NCI-H2227 treated with DMSO at 0.1 percent for 48 hours (cell line): ENCODE measurements around the gene TUBB3.
"Not testable (repeated sequence)": the region's sequence is repeated elsewhere in the genome, so short reads cannot be mapped to it uniquely, and the experiment has no call there.

Source experiments
- DNase-seq: peaks from one replicate; lab custom pipeline; 2025; lab: John Stamatoyannopoulos, UW

TUBB3 gene

GRCh38 chr16:89922884-89923639 is at the start of gene TUBB3:
Gene TUBB3, plus strand, starts transcription at chr16:89923342. Its CDS starts 60 bp downstream, at chr16:89923402.
- peak; percentile 52 for DNase-seq

GRCh38 chr16:89873972-89874689 is 49.0 kb upstream of the TUBB3 start:
- DNase-seq, result peak; percentile 82

- not testable (repeated sequence) for DNase-seq
Measured at GRCh38 chr16:89879123-89879522, 44.0 kb upstream of the TUBB3 start.

- no peak for DNase-seq
Measured at GRCh38 chr16:89880477-89881367, 42.4 kb upstream of the TUBB3 start.

GRCh38 chr16:89881368-89881730 is 41.8 kb upstream of the TUBB3 start:
- no peak for DNase-seq

GRCh38 chr16:89883346-89884040 is 39.6 kb upstream of the TUBB3 start:
- peak; percentile 37 for DNase-seq

- no peak for DNase-seq
Measured at GRCh38 chr16:89884041-89884421, 39.1 kb upstream of the TUBB3 start.

GRCh38 chr16:89887243-89887642 is 35.9 kb upstream of the TUBB3 start:
- DNase-seq, result no peak

GRCh38 chr16:89890200-89890599 is 32.9 kb upstream of the TUBB3 start:
- no peak for DNase-seq

GRCh38 chr16:89890886-89891657 is 32.1 kb upstream of the TUBB3 start:
- DNase-seq, result no peak

- no peak for DNase-seq
Measured at GRCh38 chr16:89892055-89892630, 31.0 kb upstream of the TUBB3 start.

- no peak for DNase-seq
Measured at GRCh38 chr16:89892635-89893034, 30.5 kb upstream of the TUBB3 start.

GRCh38 chr16:89893642-89894548 is 29.2 kb upstream of the TUBB3 start:
- no peak for DNase-seq

GRCh38 chr16:89895482-89896250 is 27.5 kb upstream of the TUBB3 start:
- DNase-seq, result no peak

- no peak for DNase-seq
Measured at GRCh38 chr16:89897204-89897603, 25.9 kb upstream of the TUBB3 start.

- DNase-seq, result no peak
Measured at GRCh38 chr16:89898201-89898967, 24.8 kb upstream of the TUBB3 start.

- DNase-seq, result no peak
Measured at GRCh38 chr16:89899879-89900481, 23.2 kb upstream of the TUBB3 start.

GRCh38 chr16:89900885-89901284 is 22.3 kb upstream of the TUBB3 start:
- DNase-seq, result no peak
